Activated effector memory CD4-positive, alpha-beta T cell treated with anti-CD3 and anti-CD28 coated beads, Interleukin-2, amount 50 U/mL, for 16 hours (primary cell): Measurements from ENCODE around the gene PIM3.

Source experiments
- DNase-seq: peaks from one replicate; pipeline ENCODE4 v3.0.0-alpha.2; 2020

Gene PIM3

DNA sequence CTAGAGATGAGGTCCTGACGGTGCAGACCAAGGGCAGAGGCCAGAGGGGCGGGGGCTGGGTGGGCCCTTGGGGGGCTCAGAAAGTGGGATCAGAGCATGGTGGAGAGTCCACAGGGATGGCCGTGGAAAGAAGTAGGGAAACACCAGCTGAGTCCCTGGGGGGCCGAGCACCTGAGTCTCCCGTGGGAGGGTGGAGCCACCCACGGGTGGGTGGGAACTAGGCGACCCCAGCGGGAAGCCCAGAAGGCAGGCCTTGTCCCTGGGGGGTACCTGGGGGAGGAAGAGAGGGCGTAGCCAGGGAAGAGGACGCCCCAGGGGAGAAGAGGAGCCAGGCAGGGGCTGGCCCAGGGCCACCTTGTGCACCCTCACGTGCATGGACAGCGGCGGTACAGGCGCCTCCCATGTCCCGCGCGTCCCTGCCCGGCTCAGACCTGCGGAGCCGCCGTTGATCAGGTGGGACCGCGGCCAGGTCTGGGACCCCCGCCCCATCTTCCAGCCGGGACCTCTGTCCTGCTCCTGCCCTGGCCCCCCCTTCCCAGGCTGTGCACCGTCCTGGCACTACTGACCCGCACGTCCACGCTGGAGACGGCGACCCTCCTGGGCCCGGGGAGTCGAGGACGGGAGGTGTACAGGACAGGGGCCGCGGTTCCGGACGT lies 31.9 kb upstream of the PIM3 start:
- DNase-seq, result no peak

DNA sequence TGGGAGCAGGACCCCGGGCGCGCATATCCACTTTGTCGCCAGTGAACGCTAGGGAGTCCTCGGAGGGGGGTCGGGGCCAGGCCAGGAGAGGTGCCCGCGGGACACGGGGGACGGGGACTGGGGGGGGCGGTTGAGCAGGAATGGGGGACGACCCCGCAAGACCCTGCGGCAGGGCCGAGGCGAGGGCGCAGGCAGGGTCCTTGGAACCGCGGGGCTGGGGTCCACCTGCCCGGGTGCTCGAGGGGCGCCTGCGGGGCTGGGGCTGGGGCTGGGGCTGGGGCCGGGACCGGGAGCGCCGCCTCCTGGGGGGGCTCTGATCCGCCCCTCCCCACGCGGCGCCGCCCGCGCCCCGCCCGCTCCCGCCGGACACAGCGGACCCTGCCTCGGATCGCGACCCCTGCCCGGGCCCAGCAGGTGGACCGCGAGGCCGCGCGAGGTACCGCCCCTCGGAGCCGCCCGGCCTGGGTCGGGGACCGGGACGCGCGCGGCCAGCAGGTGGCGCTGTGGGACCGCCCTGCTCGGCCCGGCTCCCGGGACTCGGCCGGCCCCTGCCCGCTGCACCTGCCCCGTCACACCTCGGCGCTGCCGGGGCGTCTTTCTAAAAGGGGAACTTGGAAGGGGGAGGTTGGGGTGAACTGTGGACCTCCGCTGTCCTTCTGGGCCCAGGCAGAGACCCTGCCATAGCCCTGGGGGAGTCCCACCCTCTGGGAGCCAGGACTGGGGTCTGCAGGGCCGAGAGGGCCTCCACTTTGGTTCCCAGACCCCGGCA lies 31.2 kb upstream of the PIM3 start:
- DNase-seq, result peak; percentile 93

DNA sequence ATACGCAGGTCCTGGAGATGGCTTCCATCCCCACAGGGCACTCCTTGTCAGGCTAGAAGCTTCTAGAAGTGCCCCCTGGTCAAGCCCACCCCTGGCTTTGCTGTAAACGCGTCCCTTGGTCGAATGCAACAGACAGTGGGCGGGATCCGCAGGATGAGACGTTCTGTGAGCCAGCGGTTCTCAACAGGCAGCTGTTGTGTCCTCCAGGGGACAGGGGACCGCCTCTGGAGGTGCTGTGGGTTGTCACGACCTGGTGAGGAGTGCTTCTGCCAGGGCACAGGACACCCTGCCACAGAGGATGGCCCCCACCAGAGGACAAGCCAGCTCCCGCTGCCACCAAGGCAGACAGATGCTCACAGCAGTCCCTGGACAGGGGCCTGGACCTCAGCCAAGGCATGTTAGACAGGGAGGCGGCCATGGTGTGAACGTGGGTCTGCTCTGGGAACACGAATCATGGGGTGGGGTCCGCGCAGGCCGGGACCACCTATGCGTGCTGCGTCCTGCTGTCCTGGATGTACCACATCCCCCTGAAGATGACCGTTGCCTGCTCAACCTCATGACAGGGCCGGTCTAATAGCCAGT lies 30.5 kb upstream of the PIM3 start:
- no peak for DNase-seq

DNA sequence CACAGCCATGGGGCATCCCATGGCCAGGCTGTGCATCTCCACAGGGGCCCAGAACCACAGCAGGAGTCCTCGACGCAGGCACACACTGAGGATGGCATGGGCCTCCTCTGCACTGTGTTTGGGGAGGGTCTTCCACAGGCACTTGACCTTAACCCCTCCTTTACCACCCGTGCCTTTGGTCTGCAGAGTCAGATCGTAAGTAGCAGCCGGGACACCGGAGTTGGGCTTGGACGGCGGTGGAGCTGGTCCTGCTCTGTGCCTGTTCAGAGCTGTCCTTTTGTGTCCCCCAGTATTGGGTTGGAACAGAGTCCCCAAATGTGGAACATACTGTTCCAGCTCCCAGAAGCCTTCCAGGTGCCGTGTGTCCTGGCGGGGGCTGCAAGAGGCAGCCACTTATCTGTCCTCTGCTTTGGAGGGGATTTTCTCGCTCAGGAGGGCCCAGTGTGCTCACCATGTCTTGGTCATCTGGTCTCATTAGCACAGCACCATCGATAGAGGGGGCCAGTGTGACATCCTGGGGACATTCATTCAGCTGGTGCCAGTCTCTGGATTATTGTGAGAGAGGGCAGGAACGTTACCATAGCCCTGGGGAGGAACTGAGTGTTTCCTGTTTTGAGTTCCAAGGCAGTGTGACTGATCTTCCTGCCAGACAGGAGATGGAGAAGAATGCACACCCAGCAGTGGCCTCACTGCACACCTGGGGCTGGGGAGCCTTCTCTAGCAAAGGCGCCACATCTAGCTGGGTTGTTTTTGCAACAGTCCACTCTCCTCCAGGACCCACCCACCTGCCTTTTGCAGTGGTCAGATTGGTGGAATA lies 29.8 kb upstream of the PIM3 start:
- DNase-seq, result peak; percentile 80

DNA sequence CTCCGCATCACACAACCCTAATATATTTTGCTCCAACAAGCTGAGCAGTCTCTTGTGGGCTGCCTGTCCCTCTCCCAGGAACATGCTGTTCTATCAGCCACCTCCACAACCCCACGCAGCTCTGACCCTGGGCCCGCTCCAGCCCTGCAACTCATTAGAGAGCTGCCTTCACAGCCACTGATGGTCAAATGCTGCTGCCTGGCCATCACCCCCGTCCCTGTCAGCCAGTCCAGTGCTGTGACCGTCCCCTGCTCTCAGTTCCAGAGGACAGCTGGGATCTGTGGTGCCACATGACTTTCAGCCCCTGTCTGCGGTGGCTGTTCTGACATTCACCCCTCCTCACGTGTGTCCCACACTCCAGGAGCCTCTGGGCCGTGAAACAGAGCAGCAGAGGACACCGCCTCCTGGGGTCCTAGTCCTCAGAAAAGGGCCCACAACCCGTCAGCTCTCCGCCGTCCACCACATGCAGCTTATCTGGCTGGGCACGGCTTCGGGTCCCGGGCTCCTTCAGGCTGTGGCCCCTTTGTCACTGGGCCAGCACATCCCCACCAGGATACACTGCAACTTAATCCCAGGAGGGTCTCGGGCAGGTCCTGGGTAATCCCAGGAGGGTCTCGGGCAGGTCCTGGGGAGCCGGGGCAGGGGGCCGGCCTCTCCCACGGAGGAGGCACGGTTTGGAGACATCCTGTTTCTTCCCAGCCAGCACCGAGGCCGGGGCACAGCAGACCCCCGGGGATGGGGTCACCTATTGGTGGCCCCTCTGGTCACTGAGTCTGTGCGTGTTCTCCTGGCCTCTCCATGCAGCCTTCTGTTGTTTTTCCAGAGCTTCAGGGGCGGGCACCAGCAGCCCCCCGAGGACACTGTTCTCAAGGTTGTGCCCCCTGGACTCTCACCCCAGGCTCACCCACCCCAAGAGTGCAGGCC lies 27.1 kb upstream of the PIM3 start:
- no peak for DNase-seq

DNA sequence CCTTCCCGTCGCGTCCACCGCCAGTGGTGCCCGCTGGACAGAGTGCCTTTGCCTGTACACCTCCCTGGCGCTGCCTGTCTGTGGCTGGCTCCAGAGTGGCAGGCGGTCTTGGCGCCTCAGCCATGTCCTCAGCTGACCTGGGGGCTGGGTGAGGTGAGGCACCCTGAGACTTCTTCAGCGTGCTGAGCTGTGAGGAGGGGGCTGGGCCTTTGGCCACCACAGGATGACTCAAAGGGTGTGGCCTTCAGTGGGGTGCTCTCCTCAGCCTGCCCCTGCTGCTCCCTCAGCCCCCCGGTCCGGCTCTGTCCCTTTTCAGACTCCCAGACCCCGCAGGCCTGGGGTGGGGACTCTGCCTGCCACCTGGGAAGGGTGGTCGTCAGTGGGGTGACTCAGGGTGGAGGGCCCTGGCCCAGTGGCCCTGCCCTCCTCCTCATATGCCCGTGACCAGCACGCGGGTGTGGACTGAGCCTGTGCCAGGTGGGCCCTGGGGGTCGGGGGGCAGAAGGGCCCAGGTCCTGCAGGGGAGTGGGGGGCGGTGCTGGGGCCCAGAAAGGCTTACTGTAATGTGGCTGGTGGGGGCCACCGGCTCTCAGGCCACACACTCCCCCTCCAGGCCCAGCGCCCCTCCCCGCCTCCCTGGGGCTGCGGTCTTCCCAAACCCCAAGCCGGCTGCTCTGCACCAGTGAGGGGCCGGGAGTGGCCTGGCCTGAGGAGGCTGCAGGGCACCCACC lies 26.2 kb upstream of the PIM3 start:
- peak; percentile 72 for DNase-seq

DNA sequence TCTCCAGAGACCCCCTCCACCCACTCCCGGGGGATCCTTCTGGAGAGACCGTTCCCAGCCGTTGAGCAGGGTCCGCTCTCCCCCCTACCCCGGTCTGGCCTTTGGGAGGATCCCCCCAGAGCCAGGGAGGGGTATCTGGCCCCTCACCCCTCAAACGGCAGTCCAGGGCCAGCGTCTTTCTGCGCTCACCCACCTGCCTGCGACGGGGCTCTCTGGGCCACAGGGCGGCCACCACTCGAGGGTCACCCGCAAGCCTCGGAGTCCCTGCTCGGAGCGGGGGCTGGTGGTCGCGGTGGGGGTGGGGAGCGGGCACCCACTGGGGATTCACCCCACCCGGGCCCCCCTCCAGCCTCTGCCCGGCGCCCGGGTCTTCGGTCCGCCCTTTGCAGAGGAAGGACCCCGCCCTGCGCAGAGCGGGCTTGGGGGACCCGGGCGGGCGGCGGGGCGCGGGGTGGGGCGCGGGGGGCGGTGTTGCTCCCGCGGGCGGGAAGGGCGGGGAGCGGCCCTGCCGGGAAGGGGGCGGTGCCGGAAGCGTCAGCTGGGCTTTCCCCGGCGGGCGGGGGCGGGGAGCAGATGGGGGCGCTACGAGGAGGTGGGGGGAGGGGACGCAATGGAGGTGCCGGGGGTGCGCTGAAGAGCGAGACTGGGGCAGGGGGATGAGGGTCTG lies 25.5 kb upstream of the PIM3 start:
- DNase-seq, result peak; percentile 94

DNA sequence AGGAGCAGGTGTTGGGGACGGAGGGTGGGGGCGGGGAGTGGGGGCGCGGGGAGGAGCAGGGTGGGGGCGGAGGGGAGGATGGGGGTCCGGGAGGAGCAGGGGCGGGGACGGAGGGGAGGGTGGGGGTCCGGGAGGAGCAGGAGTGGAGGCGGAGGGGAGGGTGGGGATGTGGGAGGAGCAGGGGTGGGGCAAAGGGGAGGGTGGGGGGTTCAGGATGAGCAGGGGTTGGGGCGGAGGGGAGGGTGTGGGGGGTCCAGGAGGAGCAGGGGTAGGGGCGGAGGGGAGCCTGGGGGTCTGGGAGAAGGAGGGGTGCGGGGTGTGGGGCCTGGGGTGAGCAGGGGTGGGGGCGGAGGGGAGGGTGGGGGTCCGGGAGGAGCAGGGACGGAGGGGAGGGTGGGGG lies 25.0 kb upstream of the PIM3 start:
- no peak for DNase-seq

DNA sequence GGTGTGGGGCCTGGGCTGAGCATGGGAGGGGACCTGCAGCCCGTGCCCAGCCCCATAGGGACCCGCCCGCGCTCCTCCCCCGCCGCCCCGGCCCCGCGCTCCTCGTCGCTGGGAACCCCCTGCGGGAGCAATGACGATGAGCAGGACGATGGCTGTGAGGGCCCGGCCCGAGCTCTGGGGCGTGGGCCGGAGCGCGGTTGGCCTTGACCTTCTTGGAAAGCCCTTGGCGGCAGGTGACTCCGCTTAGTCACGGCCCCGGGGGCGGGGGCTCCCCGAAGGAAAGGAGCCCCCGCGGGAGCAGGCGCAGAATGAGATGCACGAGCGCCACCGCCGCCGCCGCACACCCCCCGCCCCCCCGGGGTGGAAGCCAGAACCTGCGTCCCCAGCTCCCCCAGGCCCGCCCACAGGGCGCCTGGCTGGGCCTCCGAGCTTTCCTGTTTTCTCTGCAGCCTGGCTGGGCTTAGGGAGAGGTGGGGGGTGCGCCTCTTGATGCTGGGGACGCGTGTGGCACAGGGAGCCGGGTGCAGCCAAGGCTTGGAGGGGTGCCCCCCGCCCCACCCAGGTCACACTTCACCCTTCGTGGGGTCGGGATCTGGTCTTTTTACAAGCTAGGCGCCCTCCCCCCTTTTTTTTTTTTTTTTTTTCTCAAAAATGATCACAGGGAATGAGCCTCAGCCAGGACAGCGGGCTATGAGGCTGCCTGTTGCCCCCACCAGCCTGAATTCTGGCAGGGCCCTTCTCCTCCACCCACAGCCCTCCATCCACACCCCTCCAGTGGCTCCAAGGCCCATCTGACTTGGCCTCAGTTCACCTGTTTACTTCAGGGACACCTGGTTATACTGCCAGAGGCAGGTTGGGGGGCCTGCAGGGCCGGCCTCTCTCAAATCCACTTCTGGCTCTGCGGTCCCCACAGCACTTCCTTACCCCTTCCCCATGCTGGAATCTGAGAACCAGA lies 24.3 kb upstream of the PIM3 start:
- DNase-seq, result peak; percentile 98

DNA sequence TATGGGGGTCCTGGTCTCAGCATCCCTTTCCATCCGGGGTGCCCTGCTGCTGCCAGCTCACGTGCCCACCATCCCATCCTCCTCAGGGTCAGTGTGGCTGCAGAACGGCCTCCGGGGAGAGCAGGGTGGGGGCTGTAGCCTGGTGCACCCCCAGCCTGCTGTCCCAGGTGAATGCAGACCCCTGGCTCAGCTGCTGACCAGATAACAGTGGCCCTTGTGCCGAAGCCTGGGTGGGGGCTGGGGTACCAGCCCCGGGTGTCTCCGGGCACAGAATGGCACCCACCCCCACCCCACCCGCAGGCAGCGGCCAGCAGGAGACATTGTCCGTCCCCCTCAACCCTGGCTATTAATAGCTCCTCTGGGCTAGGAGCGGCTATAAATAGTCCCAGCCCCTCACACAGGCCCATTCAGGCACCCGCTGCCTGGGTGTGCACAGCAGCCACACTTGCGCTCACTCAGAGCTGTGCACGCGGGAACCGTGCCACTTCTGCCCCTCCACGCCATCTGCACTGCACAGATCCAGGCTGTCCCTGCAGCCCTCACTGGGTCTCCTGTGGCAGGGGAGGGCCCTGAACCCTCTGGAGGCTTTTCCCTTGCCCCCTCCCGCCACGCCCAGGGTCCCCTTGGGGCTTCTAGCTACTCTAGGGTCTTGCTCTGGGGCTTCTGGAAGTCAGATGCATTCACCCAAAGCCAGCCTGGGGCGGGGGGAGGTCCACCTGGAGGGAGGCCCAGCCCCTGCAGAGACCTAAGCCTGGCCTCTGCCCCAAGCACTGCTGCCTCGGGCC lies 23.4 kb upstream of the PIM3 start:
- no peak for DNase-seq

DNA sequence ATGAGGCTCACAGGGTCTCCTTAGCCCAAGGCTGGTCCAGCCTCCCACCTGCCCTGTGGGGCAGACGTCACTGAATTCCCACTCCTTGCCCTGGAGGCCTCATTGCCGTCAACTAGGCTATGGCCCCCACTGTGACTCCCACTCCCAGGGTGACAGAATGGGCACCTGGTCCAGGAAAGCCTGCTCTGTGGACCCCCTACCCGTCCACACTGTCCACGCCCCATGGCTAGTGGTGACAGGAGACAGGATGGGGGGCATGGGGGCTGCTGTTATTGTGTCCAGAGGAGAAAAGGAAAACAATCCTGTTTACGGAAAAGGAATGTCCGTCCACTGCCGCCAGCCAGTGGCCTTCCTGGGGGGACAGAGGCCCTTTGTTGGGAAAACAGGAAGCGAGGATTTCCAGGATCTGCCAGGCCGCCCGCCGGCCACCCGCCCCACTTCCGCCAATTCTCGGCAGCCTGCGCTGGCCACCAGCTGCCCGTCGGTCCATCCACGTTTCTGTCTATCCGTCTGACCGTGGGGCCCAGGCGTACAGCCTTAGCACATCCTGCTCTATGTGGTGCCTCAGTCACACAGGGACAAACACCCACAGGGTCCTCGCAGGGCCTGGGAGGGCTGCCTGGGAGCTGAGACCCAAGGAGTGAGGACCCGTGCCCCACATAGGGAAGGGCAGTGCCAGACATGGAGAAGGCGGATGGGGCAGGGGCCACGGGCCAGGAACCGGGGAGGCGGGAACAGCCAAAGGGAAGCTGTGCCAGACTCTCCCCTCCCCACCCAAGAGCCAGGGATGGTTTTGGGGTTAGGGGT lies 22.6 kb upstream of the PIM3 start:
- DNase-seq, result no peak

DNA sequence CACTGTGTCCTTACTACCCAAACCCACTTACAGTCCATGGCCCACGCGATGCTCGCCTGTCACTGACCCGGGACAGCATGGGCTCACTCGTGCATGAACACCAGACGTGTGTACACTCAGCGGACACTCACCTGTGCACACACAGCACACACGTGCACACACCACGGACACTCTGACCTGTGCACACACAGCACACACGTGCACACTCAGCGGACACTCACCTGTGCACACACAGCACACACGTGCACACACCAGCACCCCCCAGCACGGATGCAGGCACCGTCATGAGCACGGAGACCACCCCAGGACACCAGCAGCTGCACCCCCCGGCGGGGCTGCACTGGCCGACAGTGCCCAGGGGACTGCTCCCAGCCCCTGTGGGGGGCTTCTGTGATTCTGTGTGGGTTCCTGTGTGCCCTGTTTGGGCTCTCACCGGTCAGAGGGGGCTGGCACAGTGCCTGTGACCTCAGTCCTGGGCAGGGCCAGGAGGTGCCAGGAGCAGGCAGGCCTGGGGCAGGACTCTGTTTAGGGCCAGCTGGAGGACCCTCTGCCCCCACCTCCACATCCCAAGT lies 21.9 kb upstream of the PIM3 start:
- DNase-seq, result no peak

DNA sequence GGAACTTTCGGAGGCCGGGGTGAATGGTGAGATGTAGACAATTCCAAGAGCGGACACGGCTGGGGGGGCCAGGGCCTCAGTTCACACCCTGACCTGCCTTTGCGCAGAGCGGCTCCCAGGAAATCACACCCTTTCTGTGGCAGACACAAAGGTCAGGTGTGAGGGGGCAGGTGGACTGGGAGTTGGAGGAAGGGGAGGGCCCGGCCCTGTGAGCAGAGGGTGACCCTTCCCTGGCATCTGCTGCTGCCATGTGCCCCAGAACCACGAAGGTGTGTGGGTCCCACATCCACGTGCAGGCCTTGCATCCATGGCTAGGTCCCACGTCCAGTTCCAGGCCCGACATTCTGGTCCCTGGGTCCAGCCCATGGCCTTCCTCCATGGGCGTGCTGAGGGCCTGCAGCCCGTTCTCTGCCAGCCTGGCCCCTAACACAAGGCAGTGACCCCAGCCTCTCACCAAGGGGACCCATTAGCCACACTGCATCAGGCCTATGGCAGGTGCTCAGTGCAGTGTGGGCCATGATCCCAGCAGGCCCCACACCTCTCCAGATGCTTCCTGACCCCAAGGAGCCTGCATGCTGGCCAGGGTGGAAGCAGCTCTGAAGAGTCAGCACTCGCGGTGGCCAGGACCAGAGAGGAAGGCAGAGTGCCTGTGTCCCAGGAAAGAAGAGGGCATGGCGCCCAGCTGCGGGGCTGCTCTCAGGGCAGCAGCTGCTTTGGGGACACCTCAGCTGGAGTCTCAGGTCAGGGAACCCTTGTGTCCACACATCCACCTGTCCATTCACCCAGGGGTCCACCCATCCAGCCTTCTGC lies 18.9 kb upstream of the PIM3 start:
- no peak for DNase-seq

DNA sequence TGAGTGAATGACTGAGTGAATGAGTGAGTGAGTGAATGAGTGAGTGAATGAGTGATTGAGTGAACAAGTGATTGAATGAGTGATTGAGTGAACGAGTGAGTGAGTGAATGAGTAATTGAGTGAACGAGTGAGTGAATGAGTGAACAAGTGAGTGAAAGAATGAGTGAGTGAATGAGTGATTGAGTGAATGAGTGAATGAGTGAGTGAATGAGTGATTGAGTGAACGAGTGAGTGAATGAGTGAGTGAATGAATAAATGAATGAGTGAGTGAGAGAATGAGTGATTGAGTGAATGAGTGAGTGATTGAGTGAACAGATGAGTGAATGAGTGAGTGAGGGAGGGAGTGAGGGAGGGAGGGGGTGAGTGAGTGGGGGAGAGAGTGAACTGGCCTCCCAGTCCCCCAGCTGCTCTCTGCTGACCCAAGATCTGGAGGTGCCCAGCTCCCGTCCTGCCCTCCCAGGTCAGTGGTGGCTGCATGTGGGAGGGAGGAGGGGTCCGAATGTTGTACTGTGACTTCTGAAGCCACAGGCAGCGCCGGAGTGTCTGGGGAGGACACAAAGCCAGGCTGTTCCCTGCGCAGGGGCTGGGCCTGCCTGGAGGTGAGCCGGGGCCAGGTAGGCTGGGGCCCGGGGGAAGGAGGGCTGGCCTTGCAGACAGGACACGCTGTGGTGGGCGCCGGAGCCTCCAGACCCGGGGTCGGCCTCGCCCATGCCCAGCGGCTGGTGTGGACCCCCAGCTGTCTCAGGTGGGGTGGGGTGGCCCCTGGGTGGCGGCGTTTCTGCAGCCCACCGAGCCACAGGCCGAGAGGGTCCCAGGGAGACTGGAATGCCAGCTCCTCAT lies 17.8 kb upstream of the PIM3 start:
- no peak for DNase-seq

DNA sequence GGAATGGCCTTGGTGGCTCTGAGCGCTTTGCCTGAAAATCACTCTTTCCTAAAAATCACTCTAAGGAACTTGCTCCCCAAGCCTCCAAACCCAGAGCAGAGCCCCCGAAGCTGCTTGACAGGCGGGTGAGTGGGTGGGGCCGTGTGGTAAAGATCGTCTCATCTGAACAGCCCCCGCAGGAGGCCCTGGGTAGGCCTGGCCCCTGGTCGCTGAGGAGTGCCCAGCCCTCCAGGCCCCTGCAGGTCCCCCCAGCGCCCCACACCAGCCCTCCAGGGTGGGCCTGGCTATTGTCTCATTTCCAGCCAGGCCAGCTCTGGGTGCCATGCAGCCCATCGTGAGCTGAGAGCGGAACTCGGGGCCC lies 17.2 kb upstream of the PIM3 start:
- no peak for DNase-seq
